Esophagus squamous epithelium (tissue), 4 donors: Measurements from ENCODE around the gene RFC5.

Source experiments
- POLR2A ChIP-seq, 4 donors: fragments of 450-650 bp; IDR thresholded peaks; one replicate each; pipeline ENCODE4 v1.6.1; 2017; ENCODE audit warnings: antibody characterized with exemption in 4 of 4, mild to moderate bottlenecking in 4 of 4, moderate library complexity in 3 of 4
- TF ChIP-seq, protein P1 (sequence below), 6 experiments: fragments of 450-650 bp in 4 of 6; fragments of 200-600 bp in 2 of 6; sonication (generic) in 2 of 6; IDR thresholded peaks; one replicate each; pipeline ENCODE4 v1.5.1; 2016 to 2019; ENCODE audit warnings: antibody characterized with exemption in 6 of 6, mild to moderate bottlenecking in 4 of 6, moderate library complexity in 4 of 6

DNA sequence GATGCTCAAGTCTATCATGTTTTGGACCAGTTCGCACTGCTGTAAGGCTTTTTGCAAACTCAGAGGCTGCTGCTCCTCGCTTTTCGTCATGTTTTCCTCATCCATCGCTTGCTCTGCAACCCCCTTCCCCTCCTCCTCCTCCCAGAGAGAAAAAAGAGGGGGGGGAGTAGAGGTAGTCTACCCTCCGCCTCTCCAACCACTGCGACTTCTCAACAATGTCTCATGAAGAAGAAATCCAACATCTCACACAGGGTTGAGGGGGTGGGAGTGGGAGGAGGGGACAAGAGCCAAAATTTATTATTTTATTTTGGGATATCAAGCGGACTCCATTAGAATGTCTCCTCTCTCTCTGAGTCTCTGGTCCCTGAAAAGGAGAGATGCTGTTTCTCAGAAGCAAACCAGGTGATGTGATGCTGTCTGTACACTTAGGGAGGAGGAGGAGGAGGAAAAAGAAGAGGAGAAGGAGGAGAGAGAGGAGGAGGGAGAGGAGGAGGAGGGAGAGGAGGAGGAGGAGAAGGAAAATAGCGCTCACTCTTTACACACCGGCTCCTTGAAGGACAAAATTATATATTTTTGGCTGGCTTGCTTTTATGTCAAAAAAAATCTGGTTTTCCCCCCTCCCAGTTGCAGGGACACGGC, 48.2 kb upstream of the RFC5 start:
- TF ChIP-seq, protein P1, sequence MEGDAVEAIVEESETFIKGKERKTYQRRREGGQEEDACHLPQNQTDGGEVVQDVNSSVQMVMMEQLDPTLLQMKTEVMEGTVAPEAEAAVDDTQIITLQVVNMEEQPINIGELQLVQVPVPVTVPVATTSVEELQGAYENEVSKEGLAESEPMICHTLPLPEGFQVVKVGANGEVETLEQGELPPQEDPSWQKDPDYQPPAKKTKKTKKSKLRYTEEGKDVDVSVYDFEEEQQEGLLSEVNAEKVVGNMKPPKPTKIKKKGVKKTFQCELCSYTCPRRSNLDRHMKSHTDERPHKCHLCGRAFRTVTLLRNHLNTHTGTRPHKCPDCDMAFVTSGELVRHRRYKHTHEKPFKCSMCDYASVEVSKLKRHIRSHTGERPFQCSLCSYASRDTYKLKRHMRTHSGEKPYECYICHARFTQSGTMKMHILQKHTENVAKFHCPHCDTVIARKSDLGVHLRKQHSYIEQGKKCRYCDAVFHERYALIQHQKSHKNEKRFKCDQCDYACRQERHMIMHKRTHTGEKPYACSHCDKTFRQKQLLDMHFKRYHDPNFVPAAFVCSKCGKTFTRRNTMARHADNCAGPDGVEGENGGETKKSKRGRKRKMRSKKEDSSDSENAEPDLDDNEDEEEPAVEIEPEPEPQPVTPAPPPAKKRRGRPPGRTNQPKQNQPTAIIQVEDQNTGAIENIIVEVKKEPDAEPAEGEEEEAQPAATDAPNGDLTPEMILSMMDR (IDR thresholded peaks at IDR 0.05), result no peak
- TF ChIP-seq POLR2A (IDR thresholded peaks at IDR 0.05), result no peak
